GM21619 (cell line): ENCODE measurements around the gene HS6ST3.
"Not testable (repeated sequence)": the region's sequence is repeated elsewhere in the genome, so short reads cannot be mapped to it uniquely, and the experiment has no call there.

ENCODE experiments used
- ATAC-seq: cut with Tn5 transposase; IDR thresholded peaks from one replicate; pipeline ENCODE4 v1.9.1; 2021; ENCODE audit not compliant: unreplicated experiment

HS6ST3 gene

GRCh38 chr13:96772426-96772825, 682.5 kb downstream of the HS6ST3 start:
- ATAC-seq = no peak

DNA sequence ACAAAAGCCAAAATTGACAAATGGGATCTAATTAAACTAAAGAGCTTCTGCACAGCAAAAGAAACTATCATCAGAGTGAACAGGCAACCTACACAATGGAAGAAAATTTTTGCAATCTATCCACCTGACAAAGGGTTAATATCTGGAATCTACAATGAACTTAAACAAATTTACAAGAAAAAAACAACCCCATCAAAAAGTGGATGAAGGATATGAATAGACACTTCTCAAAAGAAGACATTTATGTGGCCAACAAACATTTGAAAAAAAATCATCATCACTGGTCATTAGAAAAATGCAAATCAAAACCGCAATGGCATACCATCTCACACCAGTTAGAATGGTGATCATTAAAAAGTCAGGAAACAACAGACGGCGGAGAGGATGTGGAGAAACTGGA, 688.4 kb downstream of the HS6ST3 start:
- ATAC-seq = not testable (repeated sequence)

- no peak for ATAC-seq
Observed at GRCh38 chr13:96779691-96780090, 689.8 kb downstream of the HS6ST3 start.

DNA sequence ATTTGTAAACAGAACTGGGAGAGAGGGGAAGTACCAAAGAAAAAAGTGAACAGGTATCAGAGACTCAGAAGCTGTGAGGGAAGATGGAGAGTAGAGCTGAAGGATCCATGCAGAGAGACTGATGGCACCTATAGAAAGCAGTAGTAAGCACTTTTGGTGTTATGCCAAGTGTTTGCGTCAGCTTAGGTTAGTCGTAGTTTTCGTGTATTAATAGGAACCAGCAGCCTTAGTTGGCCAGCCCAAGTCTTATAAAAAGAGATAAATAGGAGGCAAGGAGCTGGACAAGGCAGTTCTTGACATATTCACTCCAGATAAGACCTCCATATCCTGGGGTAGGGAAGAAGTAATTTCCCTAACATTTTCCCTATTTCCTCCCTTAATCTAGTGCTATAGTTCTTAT, 690.2 kb downstream of the HS6ST3 start:
- no peak for ATAC-seq

DNA sequence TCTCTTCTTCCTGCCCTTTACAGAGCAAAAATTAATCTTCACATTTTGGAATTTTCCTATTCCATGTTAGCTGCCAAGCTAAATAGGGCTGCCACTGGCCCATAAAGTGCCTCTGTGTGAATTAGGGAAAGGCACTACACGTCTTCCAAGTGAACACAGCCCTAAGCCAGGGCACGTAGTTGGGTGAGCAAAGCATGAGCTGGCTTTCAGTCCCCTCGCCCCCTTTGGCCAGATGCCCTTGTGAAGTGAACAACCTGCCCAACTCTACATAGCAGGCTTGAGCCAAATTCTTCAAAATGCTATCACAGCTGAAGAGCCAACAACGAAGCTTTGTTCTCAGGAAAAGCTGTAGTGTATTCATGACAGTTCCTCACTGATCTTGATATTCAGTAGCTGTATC, 691.2 kb downstream of the HS6ST3 start:
- no peak for ATAC-seq

DNA sequence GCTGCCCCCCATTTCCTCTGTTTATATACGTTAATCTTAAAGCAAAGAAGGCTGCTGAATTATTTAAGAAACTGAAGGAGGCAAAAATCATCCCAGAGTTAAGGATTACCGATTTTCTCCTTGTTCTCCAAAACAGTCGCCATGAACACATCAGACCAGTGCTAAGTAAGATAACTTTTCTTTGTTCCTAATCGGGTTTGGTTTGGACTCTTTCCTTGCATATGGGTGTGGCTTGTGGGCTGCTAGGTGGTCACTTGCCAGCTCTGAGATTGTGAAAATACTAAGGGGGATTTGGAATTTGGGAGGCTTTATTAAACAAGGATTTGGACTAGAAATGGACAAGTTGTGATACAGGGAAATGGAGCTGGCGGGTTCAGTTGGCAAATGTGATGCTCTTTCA, 692.3 kb downstream of the HS6ST3 start:
- no peak for ATAC-seq

DNA sequence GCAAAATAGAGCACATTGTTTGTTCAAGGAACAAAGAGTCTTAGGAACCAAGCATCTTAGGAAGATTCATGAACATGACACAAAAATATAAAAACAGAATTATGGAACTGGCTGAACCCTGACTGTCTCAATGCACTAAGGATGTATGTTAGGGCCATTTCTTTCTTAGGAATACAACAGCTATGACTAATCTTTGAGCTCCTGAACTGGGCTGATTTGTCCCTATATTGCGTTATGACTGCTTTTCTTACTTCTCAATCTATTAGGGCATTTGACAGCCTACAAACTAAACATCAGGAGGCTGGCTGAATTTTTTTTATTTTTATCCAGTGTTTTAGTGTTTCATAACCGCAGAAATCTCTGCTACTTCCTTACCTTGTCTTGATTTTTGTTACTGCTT, 693.1 kb downstream of the HS6ST3 start:
- ATAC-seq = no peak

DNA sequence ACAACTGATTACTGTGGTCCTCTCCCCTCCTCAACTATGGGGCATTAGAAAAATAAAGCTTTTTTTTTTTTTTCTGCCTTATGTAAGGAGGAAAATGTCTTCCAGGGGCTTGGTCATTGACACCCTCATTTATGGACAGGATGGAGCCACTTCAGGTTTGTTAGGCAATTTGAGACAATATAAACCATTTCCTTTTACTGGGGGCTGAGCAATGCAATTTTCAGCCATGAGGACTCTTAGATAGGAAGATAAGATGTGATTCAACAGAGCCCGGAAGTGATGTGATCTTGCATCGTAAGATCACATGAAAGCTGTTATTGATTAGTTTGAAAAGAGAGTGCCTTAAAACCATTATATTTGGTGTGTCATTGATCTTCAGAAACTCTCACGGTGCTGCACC, 693.6 kb downstream of the HS6ST3 start:
- no peak for ATAC-seq

DNA sequence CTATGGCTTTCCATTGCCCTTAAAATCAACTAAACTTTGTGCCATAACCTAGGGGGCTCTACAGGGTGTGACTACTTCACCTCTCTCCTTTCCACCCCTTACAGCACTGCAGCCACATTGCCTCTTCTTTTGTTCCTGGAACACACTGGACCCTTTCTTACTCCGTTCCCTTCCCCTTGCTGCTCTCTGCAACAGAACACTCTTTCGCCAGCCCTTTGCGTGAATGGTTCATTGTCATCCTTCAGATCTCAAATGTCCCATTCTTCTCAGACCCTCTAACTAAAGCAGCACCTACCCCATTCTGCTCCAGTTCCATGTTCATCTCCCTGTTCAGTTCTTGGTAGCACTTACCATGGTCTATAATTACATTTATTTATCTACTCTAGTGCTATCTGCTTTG, 696.1 kb downstream of the HS6ST3 start:
- ATAC-seq = no peak

DNA sequence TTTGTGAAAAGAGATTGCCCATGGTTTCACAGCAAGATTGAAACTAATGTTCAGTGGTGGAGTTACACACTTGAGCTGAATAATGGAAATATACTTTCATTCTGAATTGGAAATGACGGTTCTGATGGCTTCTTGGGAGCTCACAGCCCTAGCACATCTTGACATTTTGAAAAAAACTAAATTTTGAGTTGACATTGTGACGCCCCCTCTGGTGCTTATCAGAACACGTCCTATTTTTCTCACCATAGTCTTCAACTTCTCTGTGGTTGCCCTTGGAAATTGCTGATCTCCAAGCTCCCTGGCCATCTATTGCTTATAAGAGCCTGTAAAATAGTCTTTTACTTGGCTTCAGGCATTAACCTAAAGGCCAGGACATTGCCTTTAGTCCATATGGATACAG, 702.3 kb downstream of the HS6ST3 start:
- ATAC-seq = no peak

- ATAC-seq = no peak
Observed at GRCh38 chr13:96792736-96793403, 703.0 kb downstream of the HS6ST3 start.

- no peak for ATAC-seq
Observed at GRCh38 chr13:96793404-96793755, 703.5 kb downstream of the HS6ST3 start.

GRCh38 chr13:96794669-96795068, 704.8 kb downstream of the HS6ST3 start:
- no peak for ATAC-seq

DNA sequence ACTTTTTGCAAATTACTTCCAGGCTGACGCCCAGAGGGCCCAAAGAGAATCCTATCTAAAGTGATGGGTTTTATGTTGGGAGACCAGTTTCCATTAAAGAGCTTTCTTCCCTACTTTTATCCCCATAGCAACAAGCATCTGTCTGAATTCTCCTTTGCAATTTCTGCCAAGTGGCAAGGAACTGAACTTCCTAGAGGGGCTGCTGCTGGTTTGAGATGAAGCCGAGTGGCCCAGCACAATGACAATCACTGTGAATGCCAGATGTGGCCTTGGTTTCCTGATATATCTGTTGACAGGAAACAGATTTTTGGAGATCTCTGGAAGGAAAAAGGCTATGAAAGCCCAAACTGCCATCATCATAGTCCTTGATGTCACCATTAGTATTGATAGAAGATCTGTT, 705.8 kb downstream of the HS6ST3 start:
- ATAC-seq = no peak

DNA sequence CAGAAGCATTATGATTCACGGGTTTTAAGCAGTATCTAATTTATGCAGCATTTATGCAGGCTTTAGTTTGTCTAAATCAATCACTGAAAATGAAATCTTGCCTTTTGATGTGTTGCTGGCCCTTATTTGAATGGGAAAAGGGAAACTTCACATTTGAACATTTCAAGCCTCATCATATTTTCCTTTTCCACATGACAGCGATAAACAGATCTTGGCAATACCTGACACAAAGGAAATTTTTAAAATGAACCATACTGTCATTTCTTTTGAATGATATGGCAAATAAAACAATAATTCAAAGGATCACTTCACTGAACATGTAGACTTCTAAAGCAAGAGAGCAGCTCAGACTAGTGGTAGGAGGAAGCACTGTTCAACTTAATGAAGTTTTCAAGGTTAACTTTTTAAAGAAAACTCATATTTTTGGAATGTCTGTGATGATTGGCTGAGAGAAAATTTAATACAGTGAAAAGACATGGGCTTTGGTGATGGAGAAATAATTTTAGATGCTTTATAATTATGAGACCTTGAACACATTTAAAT, 706.3 kb downstream of the HS6ST3 start:
- ATAC-seq = no peak

DNA sequence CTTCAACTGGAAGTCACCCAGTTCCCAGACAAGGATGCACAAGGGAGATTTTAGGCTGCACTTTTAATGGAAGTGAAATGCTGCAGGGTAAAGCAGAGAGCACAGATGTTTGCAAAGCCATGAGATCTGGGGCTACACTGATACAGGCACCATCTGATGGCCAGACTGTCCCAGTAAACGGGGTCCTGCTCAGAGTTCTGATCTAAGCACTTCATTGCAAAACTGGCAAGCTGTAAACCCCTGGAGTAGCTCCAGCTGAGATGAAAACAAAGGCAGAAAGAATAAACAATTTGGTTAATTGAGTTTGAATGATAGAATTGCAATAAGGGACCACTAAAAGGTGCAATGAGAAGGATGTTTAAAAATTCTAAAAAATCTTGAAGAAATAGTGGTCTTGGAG, 707.2 kb downstream of the HS6ST3 start:
- no peak for ATAC-seq

DNA sequence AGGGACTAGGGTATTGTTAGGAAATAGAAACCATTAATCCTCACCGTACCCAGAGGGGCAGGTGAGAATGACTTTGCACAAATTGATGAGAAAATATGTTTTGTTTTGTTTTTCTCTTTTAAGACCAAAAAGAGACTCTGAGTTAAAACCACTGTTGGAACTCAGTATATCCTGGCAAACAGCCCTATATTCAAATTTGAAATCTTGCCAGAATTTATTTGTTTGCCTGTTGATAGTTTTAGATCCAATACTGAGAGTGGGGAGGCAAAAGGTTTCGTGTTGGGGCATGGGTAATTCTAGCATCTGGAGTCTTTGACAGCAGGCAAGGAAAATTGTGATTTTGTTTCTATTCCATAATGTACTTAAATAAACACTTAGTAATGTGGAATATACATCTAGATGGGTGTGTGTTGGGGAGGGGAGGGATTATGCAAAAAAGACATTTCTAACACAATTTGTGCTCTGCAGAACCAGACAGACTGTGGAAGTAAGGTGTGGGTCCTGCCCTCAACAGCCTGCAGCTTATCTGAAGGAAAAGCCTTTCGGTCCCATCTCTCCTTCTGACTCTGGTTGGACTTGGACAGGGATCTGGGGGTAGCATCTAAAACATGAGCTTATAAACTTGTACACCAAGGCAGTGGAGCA, 713.7 kb downstream of the HS6ST3 start:
- no peak for ATAC-seq

DNA sequence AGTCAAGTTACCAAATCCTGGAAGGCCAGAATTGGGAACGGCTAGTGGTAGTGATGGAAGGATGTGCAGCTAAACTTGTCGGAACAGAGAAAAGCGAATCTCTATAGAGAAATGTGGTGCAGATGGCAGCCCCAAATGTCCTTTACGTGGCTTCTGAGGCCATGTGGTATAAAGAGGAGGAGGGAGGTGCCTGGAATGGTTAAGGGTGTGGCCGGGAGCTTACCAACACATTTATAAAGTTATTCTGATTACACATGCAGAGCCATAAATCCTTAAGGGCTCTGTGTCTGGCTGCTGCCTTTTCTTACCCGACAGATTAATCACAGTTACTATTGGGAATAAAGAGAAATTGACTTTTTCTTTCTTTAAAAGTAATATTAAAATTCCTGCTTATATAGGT, 714.3 kb downstream of the HS6ST3 start:
- ATAC-seq = no peak

DNA sequence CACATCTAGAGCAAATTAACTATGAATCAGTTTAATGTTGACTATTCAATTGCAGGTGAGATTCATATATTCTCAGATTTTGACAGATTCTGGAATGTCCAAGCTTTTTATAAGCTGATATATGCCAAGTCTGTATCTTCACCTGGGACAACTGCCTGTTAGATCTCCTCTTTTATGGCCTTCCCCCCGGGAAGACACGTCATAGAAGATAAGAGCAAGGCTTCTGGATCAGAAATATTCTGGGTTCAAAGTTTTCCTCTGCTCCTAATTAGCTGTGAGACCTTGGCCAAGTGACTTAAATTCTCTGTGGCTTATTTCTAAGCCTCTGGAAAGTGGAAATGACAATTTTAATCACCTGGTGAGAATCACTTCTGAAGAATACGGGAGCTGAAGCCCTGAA, 716.8 kb downstream of the HS6ST3 start:
- no peak for ATAC-seq

GRCh38 chr13:96809366-96810096, 719.6 kb downstream of the HS6ST3 start:
- no peak for ATAC-seq

- no peak for ATAC-seq
Observed at GRCh38 chr13:96810104-96810503, 720.2 kb downstream of the HS6ST3 start.

- ATAC-seq = no peak
Observed at GRCh38 chr13:96811049-96811448, 721.1 kb downstream of the HS6ST3 start.
